Sigmoid colon (tissue), 7 donors: Measurements from ENCODE around the gene FYN. TPM values are rescaled to one million over a fixed set of nuclear protein-coding genes. Genes with fewer than 3 reads are reported as not detected.

Experiments
- DNase-seq: peaks from one replicate; pipeline ENCODE4 v3.0.0-alpha.2; 2019
- H3K27ac ChIP-seq, 4 donors: fragments of 200-600 bp; sonication (generic); one replicate each; pipeline ENCODE4 v1.5.1; 2016 to 2019; ENCODE audit warnings: mild to moderate bottlenecking in 1 of 4
- H3K27me3 ChIP-seq, 3 donors: fragments of 200-600 bp; sonication (generic); one replicate each; pipeline ENCODE4 v1.5.1; 2019; ENCODE audit warnings: mild to moderate bottlenecking in 1 of 3
- H3K36me3 ChIP-seq, 4 donors: fragments of 200-600 bp; sonication (generic); one replicate each; pipeline ENCODE4 v1.5.1; 2016 to 2019
- H3K4me1 ChIP-seq, 4 donors: fragments of 200-600 bp; sonication (generic); one replicate each; pipeline ENCODE4 v1.5.1; 2017 to 2019
- H3K4me3 ChIP-seq, 4 donors: fragments of 200-600 bp; sonication (generic); one replicate each; pipeline ENCODE4 v1.5.1; 2017 to 2019; ENCODE audit warnings: mild to moderate bottlenecking in 2 of 4, moderate library complexity in 1 of 4
- H3K9me3 ChIP-seq, 4 donors: fragments of 200-600 bp in 3 of 4; sonication (generic) in 3 of 4; one replicate each; pipeline versions ENCODE4 v1.5.1 to v1.6.1; 2013 to 2019
- EP300 ChIP-seq, 4 donors: sonication (generic); formaldehyde crosslinking; IDR thresholded peaks; one replicate each; pipeline ENCODE4 v1.6.1; 2017; ENCODE audit warnings: antibody characterized with exemption in 4 of 4
- POLR2A ChIP-seq, 2 donors: fragments of 450-650 bp; IDR thresholded peaks; one replicate each; pipeline ENCODE4 v1.6.1; 2016; ENCODE audit warnings: antibody characterized with exemption in 2 of 2, mild to moderate bottlenecking in 2 of 2, moderate library complexity in 2 of 2
- POLR2AphosphoS5 ChIP-seq, 4 donors: sonication (generic); formaldehyde crosslinking; IDR thresholded peaks; one replicate each; pipeline ENCODE4 v1.6.1; 2017; ENCODE audit warnings: antibody characterized with exemption in 4 of 4
- WGBS, 2 donors: extraction: QIAGEN DNeasy Blood & Tissue Kit; methylation state at CpG; one replicate each; pipeline ENCODE4 v1.1.7; 2013; 5-methylcytosine and 5-hydroxymethylcytosine counted together
- intact Hi-C: fragments of 100-400 bp; cut with DNase I; formaldehyde crosslinking; loops from one replicate; pipeline ENCODE4 v1.15.1; 2023
- polyA plus RNA-seq, 3 donors: library from polyadenylated mRNA; stranded (reverse); fragments of 200-250 nt; gene quantifications; one replicate each; pipeline ENCODE4 v1.2.3, GENCODE V29; 2013
- total RNA-seq, 4 donors: library from RNA; depleted of rRNA; stranded (reverse); fragments of >200 nt; gene quantifications; one replicate each; pipeline ENCODE4 v1.1.0, GENCODE V29; 2016
- TF ChIP-seq, protein P1 (sequence below), 4 experiments: fragments of 450-650 bp in 3 of 4; fragments of 200-600 bp in 1 of 4; IDR thresholded peaks; one replicate each; pipeline ENCODE4 v1.5.1; 2016 to 2019; ENCODE audit warnings: antibody characterized with exemption in 4 of 4, mild to moderate bottlenecking in 3 of 4, moderate library complexity in 2 of 4
- donor health status: healthy with polysubstance abuse.
- donor health status: Bipolar disorder and iron deficiency.
- donor health status: healthy.

Gene FYN
- total and polyA plus RNA-seq, 7 donors, result 2.3 to 81.4 (median 56.9) TPM

DNA sequence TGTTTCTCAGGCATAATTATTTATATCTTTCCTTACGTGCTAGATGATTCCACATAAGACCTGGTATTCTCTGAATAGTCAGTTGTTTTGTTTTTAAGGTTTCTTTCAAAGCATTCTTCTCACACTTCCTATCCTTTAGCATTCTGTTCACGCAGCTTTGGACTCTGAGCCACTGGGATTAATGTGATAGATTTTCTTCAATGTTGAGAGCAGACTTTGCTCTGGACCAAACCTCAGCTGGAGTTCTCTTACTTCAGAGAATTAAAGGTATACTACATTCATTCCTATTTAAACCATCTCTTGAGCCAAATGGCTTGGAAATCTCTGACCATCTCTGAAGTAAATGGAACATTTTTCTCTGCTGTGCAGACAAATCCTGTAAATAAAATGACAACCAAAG, 196.9 kb downstream of the FYN start:
- Histone ChIP-seq H3K9me3 (no peaks in the 10 kb centered on the region), H3K27me3 (no peaks in the 10 kb centered on the region), H3K27ac (no peak overlapping the region), H3K4me1 (peaks cover 0 to 20% (median 7%) of the 10 kb centered on the region in 4 donors), H3K36me3 (peaks cover 0 to 22% (median 3%) of the 10 kb centered on the region in 4 donors), H3K4me3 (no peak overlapping the region)
- TF ChIP-seq EP300 (IDR thresholded peaks at IDR 0.05) (no peak), POLR2A (IDR thresholded peaks at IDR 0.05) (no peak), POLR2AphosphoS5 (IDR thresholded peaks at IDR 0.05) (no peak)
- TF ChIP-seq, protein P1, sequence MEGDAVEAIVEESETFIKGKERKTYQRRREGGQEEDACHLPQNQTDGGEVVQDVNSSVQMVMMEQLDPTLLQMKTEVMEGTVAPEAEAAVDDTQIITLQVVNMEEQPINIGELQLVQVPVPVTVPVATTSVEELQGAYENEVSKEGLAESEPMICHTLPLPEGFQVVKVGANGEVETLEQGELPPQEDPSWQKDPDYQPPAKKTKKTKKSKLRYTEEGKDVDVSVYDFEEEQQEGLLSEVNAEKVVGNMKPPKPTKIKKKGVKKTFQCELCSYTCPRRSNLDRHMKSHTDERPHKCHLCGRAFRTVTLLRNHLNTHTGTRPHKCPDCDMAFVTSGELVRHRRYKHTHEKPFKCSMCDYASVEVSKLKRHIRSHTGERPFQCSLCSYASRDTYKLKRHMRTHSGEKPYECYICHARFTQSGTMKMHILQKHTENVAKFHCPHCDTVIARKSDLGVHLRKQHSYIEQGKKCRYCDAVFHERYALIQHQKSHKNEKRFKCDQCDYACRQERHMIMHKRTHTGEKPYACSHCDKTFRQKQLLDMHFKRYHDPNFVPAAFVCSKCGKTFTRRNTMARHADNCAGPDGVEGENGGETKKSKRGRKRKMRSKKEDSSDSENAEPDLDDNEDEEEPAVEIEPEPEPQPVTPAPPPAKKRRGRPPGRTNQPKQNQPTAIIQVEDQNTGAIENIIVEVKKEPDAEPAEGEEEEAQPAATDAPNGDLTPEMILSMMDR (IDR thresholded peaks at IDR 0.05), result no peak
- no peak for DNase-seq
- 18 to 74% methylated on average over 2 of the region's 2 CpGs for WGBS, 2 donors
- intact Hi-C loops, result no loop called here

DNA sequence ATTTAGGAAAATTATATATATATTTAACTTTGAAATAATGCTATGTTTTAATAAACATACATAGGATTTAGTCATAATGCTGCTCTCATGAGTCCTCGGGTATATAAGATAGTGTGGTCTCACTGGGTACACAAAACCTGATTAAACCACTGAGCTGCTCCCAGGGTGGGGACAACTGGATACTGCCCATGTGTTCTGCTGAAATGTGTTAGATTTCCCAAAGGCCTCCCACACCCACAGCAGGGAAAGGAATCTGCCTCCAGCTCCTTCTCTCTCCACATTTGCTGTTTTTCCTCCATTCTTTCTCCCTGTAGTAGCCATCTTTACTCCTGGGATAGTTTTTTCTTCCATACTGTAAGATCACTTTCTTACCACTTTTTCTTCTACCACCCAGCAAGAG, 198.4 kb downstream of the FYN start:
- WGBS, 2 donors, result 58 to 78% methylated on average over 1 of the region's 1 CpG
- TF ChIP-seq POLR2A (IDR thresholded peaks at IDR 0.05), result no peak
- no peak for TF ChIP-seq POLR2AphosphoS5 (IDR thresholded peaks at IDR 0.05)
- TF ChIP-seq, protein P1 (IDR thresholded peaks at IDR 0.05), result no peak
- no peak for TF ChIP-seq EP300 (IDR thresholded peaks at IDR 0.05)
- no peak for DNase-seq
- peaks cover 0 to 5% (median under 1%) of the 10 kb centered on the region in 4 donors for H3K4me1 ChIP-seq
- no peak overlapping the region for H3K27ac ChIP-seq
- H3K27me3 ChIP-seq, result no peaks in the 10 kb centered on the region
- no peak overlapping the region for H3K4me3 ChIP-seq
- intact Hi-C loops, result no loop called here
- peaks cover 0 to 28% (median 3%) of the 10 kb centered on the region in 4 donors for H3K36me3 ChIP-seq
- no peaks in the 10 kb centered on the region for H3K9me3 ChIP-seq

DNA sequence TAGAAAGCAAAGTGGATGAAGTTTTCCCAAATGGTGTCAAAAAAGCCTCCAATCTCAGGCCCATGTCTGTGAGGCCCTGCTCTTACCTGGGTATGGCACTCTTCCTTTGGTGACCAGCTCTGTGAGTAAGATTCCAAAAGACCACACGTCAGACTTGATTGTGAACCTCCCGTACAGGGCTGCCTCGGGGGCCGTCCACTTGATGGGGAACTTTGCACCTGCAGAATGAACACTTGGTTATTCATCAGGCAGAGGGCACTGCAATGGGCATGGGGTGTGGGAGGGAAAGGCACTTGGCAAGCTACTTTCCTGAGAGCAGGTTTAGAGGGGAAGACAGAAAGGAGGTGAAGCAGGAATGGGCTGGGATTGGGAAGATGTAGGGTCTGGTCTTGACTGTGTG, 198.8 kb downstream of the FYN start:
- Histone ChIP-seq H3K9me3 (no peaks in the 10 kb centered on the region), H3K4me3 (no peak overlapping the region), H3K4me1 (peaks cover 0 to under 1% (median 0%) of the 10 kb centered on the region in 4 donors), H3K36me3 (peaks cover 0 to 29% (median 3%) of the 10 kb centered on the region in 4 donors), H3K27me3 (no peaks in the 10 kb centered on the region), H3K27ac (no peak overlapping the region)
- intact Hi-C loops, result no loop called here
- 55 to 82% methylated on average over 4 of the region's 4 CpGs for WGBS, 2 donors
- TF ChIP-seq EP300 (IDR thresholded peaks at IDR 0.05), result no peak
- no peak for TF ChIP-seq POLR2AphosphoS5 (IDR thresholded peaks at IDR 0.05)
- TF ChIP-seq POLR2A (IDR thresholded peaks at IDR 0.05), result no peak
- TF ChIP-seq, protein P1 (IDR thresholded peaks at IDR 0.05), result no peak
- no peak for DNase-seq

- intact Hi-C loops, result no loop called here
- Histone ChIP-seq H3K4me3 (no peak overlapping the region), H3K4me1 (peaks cover 0 to 4% (median 1%) of the 10 kb centered on the region in 4 donors), H3K27ac (no peak overlapping the region), H3K36me3 (peaks cover 0 to 29% (median 3%) of the 10 kb centered on the region in 4 donors), H3K9me3 (no peaks in the 10 kb centered on the region), H3K27me3 (no peaks in the 10 kb centered on the region)
- no peak for DNase-seq
- TF ChIP-seq EP300 (IDR thresholded peaks at IDR 0.05), result no peak
- no peak for TF ChIP-seq POLR2A (IDR thresholded peaks at IDR 0.05)
- TF ChIP-seq, protein P1 (IDR thresholded peaks at IDR 0.05), result no peak
- TF ChIP-seq POLR2AphosphoS5 (IDR thresholded peaks at IDR 0.05), result no peak
Measured at GRCh38 chr6:111673937-111674336, 199.3 kb downstream of the FYN start.

DNA sequence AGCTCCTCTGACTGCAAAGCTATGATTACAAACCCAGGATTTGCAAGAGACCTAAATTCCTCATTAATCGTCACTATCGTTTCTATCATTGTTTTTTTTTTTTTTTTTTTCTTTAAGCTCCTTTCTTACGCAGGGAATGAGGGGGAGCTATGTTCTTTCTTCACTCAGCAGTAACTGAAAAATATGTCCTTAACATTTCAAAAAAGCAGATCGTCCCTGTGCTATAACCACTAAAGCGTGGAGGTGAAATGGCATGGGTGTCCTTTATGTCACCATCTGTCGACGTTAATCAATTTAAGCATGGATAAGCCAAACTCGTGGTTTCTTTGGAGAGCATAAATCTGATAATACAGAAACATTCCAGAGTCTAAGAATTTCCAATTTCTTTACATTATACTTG, 199.7 kb downstream of the FYN start:
- H3K9me3 ChIP-seq, result no peaks in the 10 kb centered on the region
- DNase-seq, result no peak
- H3K36me3 ChIP-seq, result peaks cover 0 to 29% (median 3%) of the 10 kb centered on the region in 4 donors
- no peaks in the 10 kb centered on the region for H3K27me3 ChIP-seq
- H3K4me1 ChIP-seq, result peaks cover 0 to 8% (median 5%) of the 10 kb centered on the region in 4 donors
- intact Hi-C loops, result no loop called here
- TF ChIP-seq EP300 (IDR thresholded peaks at IDR 0.05) (no peak), POLR2A (IDR thresholded peaks at IDR 0.05) (no peak), POLR2AphosphoS5 (IDR thresholded peaks at IDR 0.05) (no peak)
- TF ChIP-seq, protein P1 (IDR thresholded peaks at IDR 0.05), result no peak
- H3K27ac ChIP-seq, result no peak overlapping the region
- H3K4me3 ChIP-seq, result no peak overlapping the region
- 68 to 86% methylated on average over 8 of the region's 8 CpGs for WGBS, 2 donors
